Thyroid gland (tissue), 4 donors: Measurements from ENCODE around the gene ADIRF.

ENCODE experiments used
- CTCF ChIP-seq, 6 experiments: fragments of 200-600 bp in 3 of 6; fragments of 450-650 bp in 3 of 6; sonication (generic) in 3 of 6; IDR thresholded peaks; one replicate each; pipeline ENCODE4 v1.5.1; 2016 to 2019; ENCODE audit warnings: antibody characterized with exemption in 6 of 6, mild to moderate bottlenecking in 2 of 6, inconsistent platforms in 1 of 6, moderate library complexity in 1 of 6
- POLR2A ChIP-seq, 2 donors: fragments of 450-650 bp; IDR thresholded peaks; one replicate each; pipeline ENCODE4 v1.6.1; 2017; ENCODE audit warnings: antibody characterized with exemption in 2 of 2, mild to moderate bottlenecking in 2 of 2, moderate library complexity in 1 of 2

GRCh38 chr10:86956195-86956847 is 12.0 kb upstream of the ADIRF start:
- TF ChIP-seq POLR2A (IDR thresholded peaks at IDR 0.05) (no peak), CTCF (IDR thresholded peaks at IDR 0.05) (no peak)
